RWPE2 (cell line): Measurements from ENCODE around the gene EHBP1.

ENCODE experiments used
- ATAC-seq: fragments of 200-7000 bp; cut with Tn5 transposase; 3 replicates; pipeline ENCODE4 v1.9.1; 2021; ENCODE audit warnings: low read depth
- DNase-seq: peaks from one replicate; pipeline ENCODE4 v3.0.0-alpha.2; 2020; ENCODE audit warnings: low spot score
- H3K27ac ChIP-seq: fragments of 450-650 bp; 2 replicates; pipeline ENCODE4 v1.5.1; 2017; ENCODE audit warnings: mild to moderate bottlenecking; ENCODE audit not compliant: poor library complexity, severe bottlenecking
- H3K27me3 ChIP-seq: fragments of 250-450 bp; sonication (Bioruptor Pico); 2 replicates; pipeline ENCODE4 v1.5.1; 2021; ENCODE audit warnings: mild to moderate bottlenecking, moderate library complexity; ENCODE audit not compliant: insufficient read depth, poor library complexity, severe bottlenecking
- H3K36me3 ChIP-seq: fragments of 250-450 bp; sonication (Bioruptor Pico); 2 replicates; pipeline ENCODE4 v1.5.1; 2020; ENCODE audit warnings: low read depth, mild to moderate bottlenecking, moderate library complexity
- H3K4me1 ChIP-seq: fragments of 250-450 bp; sonication (Bioruptor Pico); 2 replicates; pipeline ENCODE4 v1.5.1; 2021; ENCODE audit warnings: mild to moderate bottlenecking, moderate library complexity; ENCODE audit not compliant: insufficient read depth, poor library complexity, severe bottlenecking
- H3K4me3 ChIP-seq: fragments of 250-450 bp; sonication (Bioruptor Pico); 2 replicates; pipeline ENCODE4 v1.5.1; 2021; ENCODE audit warnings: mild to moderate bottlenecking, moderate library complexity; ENCODE audit not compliant: severe bottlenecking
- H3K9me3 ChIP-seq: fragments of 250-450 bp; sonication (Bioruptor Pico); 2 replicates; pipeline ENCODE4 v1.5.1; 2021; ENCODE audit warnings: mild to moderate bottlenecking, moderate library complexity; ENCODE audit not compliant: severe bottlenecking
- TF ChIP-seq, protein P1 (sequence below): fragments of 450-650 bp; IDR thresholded peaks from one replicate; pipeline ENCODE4 v1.5.1; 2017; ENCODE audit warnings: mild to moderate bottlenecking, moderate library complexity; ENCODE audit not compliant: poor library complexity, severe bottlenecking

The EHBP1 gene

DNA sequence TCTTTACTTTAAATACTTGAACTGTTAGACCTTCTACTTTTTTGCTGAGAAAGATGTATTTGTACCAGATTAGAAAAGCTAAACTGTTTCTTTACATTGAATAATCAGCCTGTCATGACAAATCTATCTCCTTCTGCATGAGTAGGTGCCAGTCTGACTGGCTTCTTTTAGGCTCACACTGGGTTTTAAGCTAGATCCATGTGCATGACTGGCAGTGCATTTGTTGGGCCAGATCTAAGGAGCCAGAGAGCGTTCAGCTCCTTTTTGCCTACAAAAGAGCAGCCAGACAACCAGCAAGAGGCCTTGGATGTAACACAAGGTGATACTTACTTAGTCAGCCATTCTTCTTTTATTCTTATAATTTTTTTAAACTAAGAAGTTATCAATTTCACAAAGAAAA is 263.2 kb downstream of the EHBP1 start:
- H3K27me3 ChIP-seq = no peaks in the 10 kb centered on the region
- no peak for ATAC-seq
- H3K36me3 ChIP-seq = peaks cover 37% of the 10 kb centered on the region
- H3K4me1 ChIP-seq = peaks cover 15% of the 10 kb centered on the region
- DNase-seq = no peak
- TF ChIP-seq, protein P1, sequence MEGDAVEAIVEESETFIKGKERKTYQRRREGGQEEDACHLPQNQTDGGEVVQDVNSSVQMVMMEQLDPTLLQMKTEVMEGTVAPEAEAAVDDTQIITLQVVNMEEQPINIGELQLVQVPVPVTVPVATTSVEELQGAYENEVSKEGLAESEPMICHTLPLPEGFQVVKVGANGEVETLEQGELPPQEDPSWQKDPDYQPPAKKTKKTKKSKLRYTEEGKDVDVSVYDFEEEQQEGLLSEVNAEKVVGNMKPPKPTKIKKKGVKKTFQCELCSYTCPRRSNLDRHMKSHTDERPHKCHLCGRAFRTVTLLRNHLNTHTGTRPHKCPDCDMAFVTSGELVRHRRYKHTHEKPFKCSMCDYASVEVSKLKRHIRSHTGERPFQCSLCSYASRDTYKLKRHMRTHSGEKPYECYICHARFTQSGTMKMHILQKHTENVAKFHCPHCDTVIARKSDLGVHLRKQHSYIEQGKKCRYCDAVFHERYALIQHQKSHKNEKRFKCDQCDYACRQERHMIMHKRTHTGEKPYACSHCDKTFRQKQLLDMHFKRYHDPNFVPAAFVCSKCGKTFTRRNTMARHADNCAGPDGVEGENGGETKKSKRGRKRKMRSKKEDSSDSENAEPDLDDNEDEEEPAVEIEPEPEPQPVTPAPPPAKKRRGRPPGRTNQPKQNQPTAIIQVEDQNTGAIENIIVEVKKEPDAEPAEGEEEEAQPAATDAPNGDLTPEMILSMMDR = no peak
- peak overlapping the region; percentile 23 for H3K27ac ChIP-seq
- H3K4me3 ChIP-seq = no peak overlapping the region
- no peaks in the 10 kb centered on the region for H3K9me3 ChIP-seq

DNA sequence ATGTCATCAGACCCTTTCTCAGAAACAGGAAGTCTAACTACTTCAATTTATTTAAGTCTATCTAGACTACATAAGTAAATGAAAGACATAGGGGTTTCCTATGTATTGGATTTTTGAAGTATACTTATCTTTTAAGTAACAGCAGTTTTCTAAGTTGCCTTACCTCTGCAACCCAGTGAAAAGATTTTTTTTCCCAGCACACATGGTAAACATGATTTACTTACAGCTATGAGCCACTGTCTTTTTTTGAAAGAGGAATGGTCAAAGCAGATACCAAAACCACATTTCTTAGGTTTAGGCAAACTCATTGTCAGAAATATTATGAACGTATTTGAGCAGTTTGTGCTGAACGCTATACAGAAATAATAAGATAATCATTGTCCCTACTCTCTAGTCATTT is 266.4 kb downstream of the EHBP1 start:
- TF ChIP-seq, protein P1 = no peak
- H3K9me3 ChIP-seq = no peaks in the 10 kb centered on the region
- H3K27me3 ChIP-seq = no peaks in the 10 kb centered on the region
- peaks cover 39% of the 10 kb centered on the region for H3K36me3 ChIP-seq
- no peak overlapping the region for H3K4me3 ChIP-seq
- ATAC-seq (no peak), DNase-seq (no peak)
- peaks cover 15% of the 10 kb centered on the region for H3K4me1 ChIP-seq
- no peak overlapping the region for H3K27ac ChIP-seq

DNA sequence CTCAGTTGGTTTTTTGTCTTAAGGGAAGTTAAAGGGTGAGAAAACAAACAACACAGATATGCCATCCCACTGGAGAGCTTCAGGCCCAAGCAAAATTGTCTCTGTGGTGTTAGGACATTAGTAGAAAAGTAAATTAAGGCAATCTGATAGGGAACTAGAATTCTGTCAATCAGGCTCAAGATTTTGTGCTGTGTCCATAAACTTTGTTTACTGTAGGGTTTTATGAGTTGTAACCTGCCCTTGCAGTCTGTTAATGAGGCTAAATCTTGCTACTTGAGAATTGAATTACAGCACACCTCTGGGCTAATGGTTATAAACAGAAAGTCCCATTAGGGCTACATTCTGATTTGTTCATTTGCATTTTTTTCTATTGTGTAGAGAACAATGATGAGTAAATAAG is 267.1 kb downstream of the EHBP1 start:
- Histone ChIP-seq H3K27me3 (no peaks in the 10 kb centered on the region), H3K27ac (no peak overlapping the region), H3K4me1 (peaks cover 12% of the 10 kb centered on the region), H3K36me3 (peaks cover 43% of the 10 kb centered on the region), H3K4me3 (no peak overlapping the region), H3K9me3 (no peaks in the 10 kb centered on the region)
- ATAC-seq = no peak
- no peak for DNase-seq
- TF ChIP-seq, protein P1 = no peak

DNA sequence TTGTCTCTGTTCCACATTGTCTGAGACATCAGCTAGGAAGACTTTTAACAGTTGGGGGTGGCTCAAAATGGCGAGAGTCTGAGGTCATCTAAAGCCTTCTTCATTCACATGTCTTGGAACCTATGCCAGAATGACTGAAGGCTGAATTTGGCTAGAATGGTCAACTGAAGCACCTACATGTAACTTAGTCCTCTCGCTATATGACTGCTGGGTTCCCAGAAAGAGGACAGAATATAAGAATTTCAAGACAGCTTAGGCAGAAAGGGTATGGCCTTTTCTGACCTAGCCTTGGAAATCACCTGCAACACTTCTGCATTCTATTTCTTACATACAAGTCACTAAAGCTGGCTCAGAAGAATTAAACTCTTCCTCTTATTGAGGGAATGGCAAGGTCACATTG is 269.5 kb downstream of the EHBP1 start:
- H3K9me3 ChIP-seq = no peaks in the 10 kb centered on the region
- peaks cover 47% of the 10 kb centered on the region for H3K36me3 ChIP-seq
- H3K27me3 ChIP-seq = no peaks in the 10 kb centered on the region
- no peak overlapping the region for H3K27ac ChIP-seq
- DNase-seq (no peak), ATAC-seq (no peak)
- H3K4me3 ChIP-seq = no peak overlapping the region
- no peaks in the 10 kb centered on the region for H3K4me1 ChIP-seq
- TF ChIP-seq, protein P1 = no peak

DNA sequence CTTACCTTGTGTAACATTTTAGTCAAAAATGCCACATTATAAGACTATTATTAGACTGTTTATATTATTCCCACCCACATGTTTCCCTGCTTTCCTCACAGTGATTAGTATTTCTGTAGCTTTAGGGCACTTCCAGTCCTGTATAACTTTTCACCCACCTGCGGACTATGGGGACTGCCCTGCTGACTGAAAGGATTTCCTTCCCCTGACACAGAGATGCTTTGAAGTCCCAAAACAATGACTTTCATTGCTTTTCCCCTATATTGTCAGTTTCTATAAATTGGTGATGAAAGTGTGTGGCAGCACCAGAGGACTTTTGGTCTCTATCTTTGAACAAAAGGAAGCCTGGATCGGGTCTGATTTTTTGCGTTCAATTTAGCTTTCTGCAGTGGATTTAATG is 286.1 kb downstream of the EHBP1 start:
- TF ChIP-seq, protein P1 = no peak
- no peak for DNase-seq
- H3K27me3 ChIP-seq = no peaks in the 10 kb centered on the region
- H3K27ac ChIP-seq = no peak overlapping the region
- no peak overlapping the region for H3K4me3 ChIP-seq
- H3K4me1 ChIP-seq = peaks cover 2% of the 10 kb centered on the region
- no peaks in the 10 kb centered on the region for H3K9me3 ChIP-seq
- peaks cover 97% of the 10 kb centered on the region for H3K36me3 ChIP-seq
- no peak for ATAC-seq
